ENCODE measurements around the gene SEZ6. TPM values are rescaled to one million over a fixed set of nuclear protein-coding genes. Genes with fewer than 3 reads are reported as not detected.

Gene SEZ6
- total and polyA plus RNA-seq, 7 donors, result 0.04 TPM; not detected in 6

DNA sequence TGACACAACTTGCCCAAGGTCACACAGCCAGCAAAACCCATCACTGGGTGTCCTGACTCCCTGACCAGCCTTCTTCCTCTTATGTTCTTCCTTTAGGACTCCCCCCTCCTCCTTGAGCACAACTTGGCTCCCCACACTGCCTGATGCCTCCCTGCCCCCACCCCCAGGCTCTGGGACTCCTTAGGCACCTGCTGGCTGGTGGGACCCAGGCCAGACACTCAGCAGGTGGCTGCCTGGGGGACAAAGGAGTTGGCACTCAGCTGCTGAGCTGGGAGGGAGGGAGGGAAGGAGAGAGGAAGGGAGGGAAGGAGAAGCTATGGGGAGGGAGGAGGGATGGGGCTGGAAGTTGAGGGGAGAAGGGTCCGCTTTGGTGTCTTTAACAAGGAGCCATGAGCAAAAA lies 8.0 kb downstream of the SEZ6 start:
- peaks cover 0 to 4% (median 0%) of the 10 kb centered on the region in 3 donors for H3K27me3 ChIP-seq (ENCODE audit: insufficient read depth in 3 of 3, low read length in 2 of 3)
- no peak for DNase-seq

DNA sequence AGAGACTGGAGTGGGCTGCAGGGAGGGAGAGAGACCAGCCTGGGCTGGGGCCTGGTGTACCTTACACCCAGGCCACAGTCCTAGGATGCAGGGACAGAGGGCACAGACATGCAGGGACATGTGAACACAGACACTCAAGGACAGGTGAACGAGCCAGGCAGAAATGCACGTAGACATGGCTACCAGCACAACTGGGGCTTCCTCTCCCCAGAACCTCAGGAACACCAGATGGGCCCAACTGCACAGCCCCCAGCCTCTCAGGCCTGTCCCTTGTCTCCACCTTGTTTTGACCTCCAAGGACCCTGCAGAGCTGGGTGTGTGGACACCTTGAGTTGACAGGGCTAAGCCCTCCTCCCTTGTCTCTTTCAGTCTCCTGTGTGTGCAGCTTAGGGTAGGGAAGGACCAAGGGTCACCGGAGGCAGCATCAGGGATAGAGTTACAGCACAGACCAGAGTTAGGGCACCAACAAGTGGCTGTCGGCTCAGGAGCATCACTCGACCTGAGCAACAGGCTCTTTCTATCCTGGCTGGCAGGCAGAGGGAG lies 9.2 kb downstream of the SEZ6 start:
- intact Hi-C loops (cut with DNase I), result no loop called here
- no peak for ATAC-seq
- no peak for DNase-seq

More for the DNA sequence above, 8.0 kb downstream of the SEZ6 start:
- Histone ChIP-seq H3K4me3 (no peak overlapping the region), H3K36me3 (ENCODE audit: insufficient read depth in 1 of 2, low read depth in 1 of 2) (no peaks in the 10 kb centered on the region), H3K27ac (no peak overlapping the region), H3K4me1 (no peaks in the 10 kb centered on the region), H3K9me3 (no peaks in the 10 kb centered on the region)
- TF ChIP-seq, protein P1, sequence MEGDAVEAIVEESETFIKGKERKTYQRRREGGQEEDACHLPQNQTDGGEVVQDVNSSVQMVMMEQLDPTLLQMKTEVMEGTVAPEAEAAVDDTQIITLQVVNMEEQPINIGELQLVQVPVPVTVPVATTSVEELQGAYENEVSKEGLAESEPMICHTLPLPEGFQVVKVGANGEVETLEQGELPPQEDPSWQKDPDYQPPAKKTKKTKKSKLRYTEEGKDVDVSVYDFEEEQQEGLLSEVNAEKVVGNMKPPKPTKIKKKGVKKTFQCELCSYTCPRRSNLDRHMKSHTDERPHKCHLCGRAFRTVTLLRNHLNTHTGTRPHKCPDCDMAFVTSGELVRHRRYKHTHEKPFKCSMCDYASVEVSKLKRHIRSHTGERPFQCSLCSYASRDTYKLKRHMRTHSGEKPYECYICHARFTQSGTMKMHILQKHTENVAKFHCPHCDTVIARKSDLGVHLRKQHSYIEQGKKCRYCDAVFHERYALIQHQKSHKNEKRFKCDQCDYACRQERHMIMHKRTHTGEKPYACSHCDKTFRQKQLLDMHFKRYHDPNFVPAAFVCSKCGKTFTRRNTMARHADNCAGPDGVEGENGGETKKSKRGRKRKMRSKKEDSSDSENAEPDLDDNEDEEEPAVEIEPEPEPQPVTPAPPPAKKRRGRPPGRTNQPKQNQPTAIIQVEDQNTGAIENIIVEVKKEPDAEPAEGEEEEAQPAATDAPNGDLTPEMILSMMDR (IDR thresholded peaks at IDR 0.05), result no peak
- ATAC-seq, result no peak
- intact Hi-C loops (cut with DNase I), result no loop called here
- 78 to 100% (median 94%) methylated on average over 1 of the region's 1 CpG for WGBS, 3 donors

DNA sequence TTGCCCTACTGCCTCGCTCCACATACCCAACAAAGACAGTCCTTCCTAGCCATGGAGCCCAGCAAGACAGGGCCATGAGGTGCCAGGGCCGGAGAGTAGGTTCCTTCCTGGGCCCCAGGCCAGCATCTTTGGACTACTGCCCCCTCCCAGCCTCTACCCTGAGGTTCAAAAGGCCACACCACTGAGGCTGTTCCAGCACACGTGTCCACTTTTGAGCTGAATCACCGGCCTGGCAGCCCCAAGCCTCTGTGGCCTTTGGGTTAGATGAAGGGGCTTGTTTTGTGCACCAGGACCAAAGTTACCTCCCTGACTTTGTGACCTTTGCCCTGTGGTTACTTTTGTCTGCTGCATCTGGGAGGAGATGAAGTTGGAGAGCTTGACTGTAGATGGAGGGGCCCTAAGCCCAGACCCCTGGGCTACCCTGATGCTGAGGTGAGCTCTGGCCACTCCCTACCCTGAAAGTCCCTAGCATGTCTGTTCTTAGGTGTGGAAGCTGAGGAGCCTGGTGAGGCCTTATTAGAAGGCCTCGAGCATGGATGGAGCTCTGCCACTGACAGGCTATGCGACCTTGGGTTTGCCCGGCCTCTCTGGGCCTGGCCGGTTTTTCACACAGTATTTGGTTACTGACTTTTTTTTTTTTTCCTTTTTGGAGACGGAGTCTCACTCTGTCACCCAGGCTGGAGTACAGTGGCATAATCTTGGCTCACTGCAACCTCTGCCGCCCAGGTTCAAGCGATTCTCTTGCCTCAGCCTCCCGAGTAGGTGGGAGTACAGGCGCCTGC lies 12.0 kb downstream of the SEZ6 start:
- 59 to 77% (median 61%) methylated on average over 13 of the region's 13 CpGs for WGBS, 3 donors
- Histone ChIP-seq H3K9me3 (no peaks in the 10 kb centered on the region), H3K27ac (no peak overlapping the region), H3K27me3 (ENCODE audit: insufficient read depth in 3 of 3, low read length in 2 of 3) (peaks cover 0 to 4% (median 0%) of the 10 kb centered on the region in 3 donors), H3K4me3 (no peak overlapping the region), H3K36me3 (ENCODE audit: insufficient read depth in 1 of 2, low read depth in 1 of 2) (no peaks in the 10 kb centered on the region), H3K4me1 (no peaks in the 10 kb centered on the region)
- DNase-seq, result no peak
- TF ChIP-seq, protein P1 (IDR thresholded peaks at IDR 0.05), result no peak
- intact Hi-C loops (cut with DNase I), result no loop called here
- peak in 3 of 4 donors; percentile 26 to 54 (median 36) for ATAC-seq

More for the DNA sequence above, 9.2 kb downstream of the SEZ6 start:
- no peak overlapping the region for H3K4me3 ChIP-seq
- no peaks in the 10 kb centered on the region for H3K4me1 ChIP-seq
- no peak overlapping the region for H3K27ac ChIP-seq
- no peaks in the 10 kb centered on the region for H3K9me3 ChIP-seq
- TF ChIP-seq, protein P1 (IDR thresholded peaks at IDR 0.05), result no peak
- H3K27me3 ChIP-seq (ENCODE audit: insufficient read depth in 3 of 3, low read length in 2 of 3), result peaks cover 0 to 4% (median 0%) of the 10 kb centered on the region in 3 donors
- WGBS, 3 donors, result 48 to 57% (median 53%) methylated on average over 5 of the region's 5 CpGs
- H3K36me3 ChIP-seq (ENCODE audit: insufficient read depth in 1 of 2, low read depth in 1 of 2), result no peaks in the 10 kb centered on the region

DNA sequence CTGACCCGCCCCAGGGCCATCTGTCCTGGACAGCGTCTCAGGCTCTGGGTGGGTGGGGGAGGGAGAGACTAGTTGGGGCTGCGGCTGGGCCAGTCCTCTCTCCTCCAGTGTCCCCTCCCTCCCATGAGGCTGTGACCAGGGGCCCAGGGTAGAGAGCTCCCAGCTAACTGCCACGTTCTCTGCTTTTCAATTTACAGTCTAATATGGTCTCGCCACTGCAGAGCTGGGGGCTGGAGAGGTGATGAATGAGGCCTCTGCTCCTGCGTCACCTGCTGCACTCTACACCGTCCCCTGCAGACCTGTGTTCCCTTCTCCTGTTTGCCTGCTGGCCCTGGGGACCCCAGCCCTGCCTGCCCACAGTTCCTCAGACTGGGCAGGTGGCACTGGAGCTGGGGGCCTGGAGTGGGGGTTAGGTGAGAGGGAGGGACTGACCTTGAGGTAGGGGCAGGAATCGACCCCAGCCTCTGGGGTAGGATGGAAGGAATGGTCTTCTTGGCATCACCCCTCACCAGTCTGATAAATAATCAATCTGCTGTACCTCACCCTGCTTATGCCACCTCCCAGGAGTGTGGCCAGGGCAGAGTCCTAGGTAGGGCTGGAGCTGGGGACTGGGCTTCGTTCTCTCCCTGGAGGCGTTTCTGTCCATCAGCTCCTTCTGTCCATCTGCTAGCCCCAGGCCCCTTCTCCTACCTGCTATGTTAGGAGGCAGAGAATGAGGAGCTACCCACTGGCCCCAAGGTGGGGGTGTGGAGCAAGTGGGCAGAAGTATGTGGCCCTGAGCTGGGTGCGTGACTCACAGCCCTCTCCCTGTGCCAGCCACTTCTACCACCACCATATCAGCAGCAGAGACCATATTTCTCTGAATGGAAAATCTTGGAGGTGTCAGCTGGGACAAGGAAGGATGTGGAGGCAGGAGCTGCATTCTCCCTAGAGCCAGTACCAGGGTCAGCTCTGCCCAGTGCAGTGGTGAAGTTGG lies 12.9 kb downstream of the SEZ6 start:
- Histone ChIP-seq H3K27ac (no peak overlapping the region), H3K4me1 (no peaks in the 10 kb centered on the region), H3K4me3 (no peak overlapping the region), H3K9me3 (no peaks in the 10 kb centered on the region), H3K27me3 (ENCODE audit: insufficient read depth in 3 of 3, low read length in 2 of 3) (peaks cover 0 to under 1% (median 0%) of the 10 kb centered on the region in 3 donors), H3K36me3 (ENCODE audit: insufficient read depth in 1 of 2, low read depth in 1 of 2) (no peaks in the 10 kb centered on the region)
- intact Hi-C loops (cut with DNase I), result no loop called here
- TF ChIP-seq, protein P1 (IDR thresholded peaks at IDR 0.05), result no peak
- no peak for DNase-seq
- peak in 1 of 4 donors; percentile 33 for ATAC-seq
- WGBS, 3 donors, result 60 to 87% (median 82%) methylated on average over 10 to 11 of the region's 11 CpGs
